Calu3 (cell line): ENCODE measurements around the gene ARHGEF7. TPM values are rescaled to one million over a fixed set of nuclear protein-coding genes. Genes with fewer than 3 reads are reported as not detected.

Experiments used
- BruUV-seq: library from RNA; stranded (reverse); fragments of 400-500 nt; replicated peaks from 2 replicates; lab custom pipeline; 2021; lab: Mats Ljungman, UMichigan
- CTCF ChIA-PET: fragments of 300-600 bp; sonication (Branson Sonifier 250); formaldehyde crosslinking; loops from one replicate; lab custom pipeline; 2022; ENCODE audit warnings: antibody characterized with exemption; lab: Charles Lee
- DNase-seq: peaks from one replicate; pipeline ENCODE4 v3.0.0; 2022
- H3K27ac Mint-ChIP-seq: one replicate; pipeline ENCODE4 v1.8.0; 2022; ENCODE audit warnings: mixed read lengths; ENCODE audit not compliant: unreplicated experiment
- H3K27me3 Mint-ChIP-seq: one replicate; pipeline ENCODE4 v1.8.0; 2022; ENCODE audit warnings: mixed read lengths; ENCODE audit not compliant: unreplicated experiment
- H3K36me3 Mint-ChIP-seq: one replicate; pipeline ENCODE4 v1.8.0; 2022; ENCODE audit warnings: mild to moderate bottlenecking, moderate library complexity, mixed read lengths; ENCODE audit not compliant: insufficient read depth, unreplicated experiment
- H3K4me1 Mint-ChIP-seq: one replicate; pipeline ENCODE4 v1.8.0; 2022; ENCODE audit warnings: mild to moderate bottlenecking, low read depth, mixed read lengths; ENCODE audit not compliant: unreplicated experiment
- H3K4me3 Mint-ChIP-seq: one replicate; pipeline ENCODE4 v1.8.0; 2022; ENCODE audit warnings: mild to moderate bottlenecking, low read depth, moderate library complexity, mixed read lengths; ENCODE audit not compliant: unreplicated experiment
- H3K9me3 Mint-ChIP-seq: one replicate; pipeline ENCODE4 v1.8.0; 2022; ENCODE audit warnings: low read depth, mixed read lengths; ENCODE audit not compliant: unreplicated experiment
- intact Hi-C: fragments of 100-400 bp; cut with micrococcal nuclease; formaldehyde crosslinking; loops from one replicate; pipeline ENCODE4 v1.10.0; 2022; ENCODE audit not compliant: unreplicated experiment
- total RNA-seq: library from RNA; stranded (reverse); gene quantifications from 2 replicates; pipeline ENCODE4 v1.2.3, GENCODE V29; 2022
- TF ChIP-seq, protein P1 (sequence below): fragments of 200-600 bp; IDR thresholded peaks from one replicate; pipeline ENCODE4 v1.8.0; 2022; ENCODE audit warnings: antibody characterized with exemption; ENCODE audit not compliant: unreplicated experiment

ARHGEF7 gene
- total RNA-seq, 1 experiment from 2014 or later, result 17.7 TPM

DNA sequence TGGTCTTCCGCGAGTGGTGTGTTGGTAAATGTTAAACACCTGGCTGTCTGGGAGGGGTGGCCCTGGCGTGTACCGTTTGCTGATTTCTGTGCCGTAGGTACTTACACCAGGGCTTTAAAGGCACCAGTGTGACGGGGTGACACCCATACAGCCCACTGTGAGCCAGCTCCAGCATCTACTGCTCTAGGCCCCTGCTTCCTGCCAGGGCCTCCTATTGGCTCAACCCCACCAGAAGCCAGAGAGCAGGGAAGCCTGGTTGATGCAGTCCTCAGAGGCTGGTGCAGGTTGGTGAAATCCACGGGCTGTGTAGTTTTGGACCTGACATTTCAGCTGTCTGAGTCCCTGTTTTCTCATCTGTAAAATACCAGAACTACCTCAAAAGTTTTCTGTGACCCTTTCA lies 30.4 kb downstream of the ARHGEF7 start:
- H3K27me3 Mint-ChIP-seq, result peaks cover 21% of the 10 kb centered on the region
- intact Hi-C loops, result no loop called here
- no peak overlapping the region for H3K27ac Mint-ChIP-seq

DNA sequence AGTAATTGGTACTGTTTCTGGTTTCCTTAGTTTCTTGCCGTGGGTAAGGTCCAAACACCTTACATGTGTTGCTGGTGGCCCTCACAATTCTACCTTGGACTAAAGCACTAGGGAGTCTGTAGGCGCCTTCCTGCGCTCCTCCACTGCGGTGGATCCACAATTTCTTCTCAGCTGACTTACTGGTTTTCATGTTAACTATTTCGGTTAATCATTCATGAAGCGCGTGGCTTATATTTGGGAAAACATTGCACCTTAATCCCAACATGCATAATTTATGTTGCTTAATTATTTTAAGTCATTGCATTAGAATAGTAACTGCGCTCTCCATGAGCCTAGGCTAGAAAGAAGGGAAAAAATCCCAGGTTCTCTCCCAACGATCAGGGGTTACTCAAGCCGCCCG lies 37.7 kb downstream of the ARHGEF7 start:
- H3K27ac Mint-ChIP-seq, result peak overlapping the region; percentile 85
- peaks cover 11% of the 10 kb centered on the region for H3K36me3 Mint-ChIP-seq
- no peaks in the 10 kb centered on the region for H3K27me3 Mint-ChIP-seq
- CTCF ChIA-PET, result no interaction called here
- no TSS peak for BruUV-seq
- DNase-seq, result no peak
- peak overlapping the region; percentile 75 for H3K4me3 Mint-ChIP-seq
- H3K9me3 Mint-ChIP-seq, result no peaks in the 10 kb centered on the region
- intact Hi-C loops, result no loop called here
- TF ChIP-seq, protein P1, sequence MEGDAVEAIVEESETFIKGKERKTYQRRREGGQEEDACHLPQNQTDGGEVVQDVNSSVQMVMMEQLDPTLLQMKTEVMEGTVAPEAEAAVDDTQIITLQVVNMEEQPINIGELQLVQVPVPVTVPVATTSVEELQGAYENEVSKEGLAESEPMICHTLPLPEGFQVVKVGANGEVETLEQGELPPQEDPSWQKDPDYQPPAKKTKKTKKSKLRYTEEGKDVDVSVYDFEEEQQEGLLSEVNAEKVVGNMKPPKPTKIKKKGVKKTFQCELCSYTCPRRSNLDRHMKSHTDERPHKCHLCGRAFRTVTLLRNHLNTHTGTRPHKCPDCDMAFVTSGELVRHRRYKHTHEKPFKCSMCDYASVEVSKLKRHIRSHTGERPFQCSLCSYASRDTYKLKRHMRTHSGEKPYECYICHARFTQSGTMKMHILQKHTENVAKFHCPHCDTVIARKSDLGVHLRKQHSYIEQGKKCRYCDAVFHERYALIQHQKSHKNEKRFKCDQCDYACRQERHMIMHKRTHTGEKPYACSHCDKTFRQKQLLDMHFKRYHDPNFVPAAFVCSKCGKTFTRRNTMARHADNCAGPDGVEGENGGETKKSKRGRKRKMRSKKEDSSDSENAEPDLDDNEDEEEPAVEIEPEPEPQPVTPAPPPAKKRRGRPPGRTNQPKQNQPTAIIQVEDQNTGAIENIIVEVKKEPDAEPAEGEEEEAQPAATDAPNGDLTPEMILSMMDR, result no peak
- peaks cover 6% of the 10 kb centered on the region for H3K4me1 Mint-ChIP-seq

More for the DNA sequence above, 30.4 kb downstream of the ARHGEF7 start:
- CTCF ChIA-PET, result no interaction called here
- DNase-seq, result no peak
- Mint-ChIP-seq H3K9me3 (no peaks in the 10 kb centered on the region), H3K36me3 (no peaks in the 10 kb centered on the region), H3K4me1 (no peaks in the 10 kb centered on the region), H3K4me3 (no peak overlapping the region)
- TF ChIP-seq, protein P1, result no peak
- no TSS peak for BruUV-seq

DNA sequence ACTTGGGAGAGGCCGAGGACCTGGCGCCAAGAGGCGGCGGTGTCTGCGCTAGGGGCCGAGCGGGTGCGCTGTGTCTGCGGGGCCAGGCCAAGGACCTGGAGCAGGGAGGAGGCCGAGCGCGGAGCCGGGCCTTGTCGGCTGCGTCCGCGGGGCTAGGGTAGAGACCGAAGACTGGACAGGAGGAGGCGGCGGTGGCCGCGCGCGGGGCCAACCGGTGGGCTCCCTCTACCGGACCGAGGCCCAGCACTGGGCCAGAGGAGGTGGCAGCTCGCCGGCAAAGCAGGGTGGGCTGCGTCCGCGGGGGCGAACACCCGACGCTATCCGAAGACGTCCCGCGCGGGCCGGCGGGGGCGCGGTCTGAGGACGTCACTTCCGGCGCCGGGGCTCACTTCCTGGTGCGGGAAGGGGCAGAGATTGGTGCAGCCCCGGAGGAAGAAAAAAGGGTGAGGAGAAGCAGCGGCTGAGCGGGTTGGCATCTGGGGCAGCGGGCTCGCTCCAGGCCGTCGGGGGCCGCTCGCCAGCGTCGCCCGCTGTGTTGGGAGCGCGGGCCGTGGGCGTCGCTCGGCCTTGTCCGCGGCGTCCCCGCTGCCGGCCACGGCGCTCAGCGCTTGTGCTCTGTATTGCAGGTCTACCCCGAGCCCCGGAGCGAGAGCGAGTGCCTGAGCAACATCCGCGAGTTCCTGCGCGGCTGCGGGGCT lies 38.3 kb downstream of the ARHGEF7 start:
- Mint-ChIP-seq H3K4me3 (peak overlapping the region; percentile 75), H3K4me1 (peaks cover 6% of the 10 kb centered on the region), H3K27me3 (no peaks in the 10 kb centered on the region), H3K27ac (peak overlapping the region; percentile 85), H3K9me3 (no peaks in the 10 kb centered on the region), H3K36me3 (peaks cover 11% of the 10 kb centered on the region)
- TF ChIP-seq, protein P1, result no peak
- DNase-seq, result peak; percentile 82
- CTCF ChIA-PET, result no interaction called here
- no TSS peak for BruUV-seq
- intact Hi-C loops, result no loop called here

DNA sequence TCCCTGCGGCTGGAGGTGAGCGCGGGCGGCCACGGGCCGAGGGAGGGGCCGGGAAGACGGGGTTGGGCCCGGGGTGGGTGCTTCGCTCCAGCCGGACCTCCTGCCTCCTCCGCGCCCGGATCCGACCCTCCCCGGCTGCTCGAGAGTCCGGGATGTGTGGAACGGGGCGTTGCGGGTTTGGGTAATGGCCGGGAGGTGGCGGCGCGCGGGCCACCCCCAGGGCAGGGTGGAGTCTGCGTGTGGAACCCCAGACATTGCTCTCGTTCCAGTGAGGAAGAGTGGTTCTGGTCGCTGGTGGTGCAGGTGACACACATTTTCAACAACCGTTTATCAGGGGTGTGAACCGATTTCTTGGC lies 38.8 kb downstream of the ARHGEF7 start:
- peak; percentile 33 for DNase-seq
- intact Hi-C loops, result no loop called here
- TF ChIP-seq, protein P1, result no peak
- peaks cover 6% of the 10 kb centered on the region for H3K4me1 Mint-ChIP-seq
- peaks cover 11% of the 10 kb centered on the region for H3K36me3 Mint-ChIP-seq
- BruUV-seq, result no TSS peak
- H3K27me3 Mint-ChIP-seq, result no peaks in the 10 kb centered on the region
- peak overlapping the region; percentile 73 for H3K27ac Mint-ChIP-seq
- peak overlapping the region; percentile 75 for H3K4me3 Mint-ChIP-seq
- CTCF ChIA-PET, result no interaction called here
- no peaks in the 10 kb centered on the region for H3K9me3 Mint-ChIP-seq
